ENCODE data around the gene ZSWIM8.
"Not testable (repeated sequence)": the region's sequence is repeated elsewhere in the genome, so short reads cannot be mapped to it uniquely, and the experiment has no call there.

ZSWIM8 gene, protein sequence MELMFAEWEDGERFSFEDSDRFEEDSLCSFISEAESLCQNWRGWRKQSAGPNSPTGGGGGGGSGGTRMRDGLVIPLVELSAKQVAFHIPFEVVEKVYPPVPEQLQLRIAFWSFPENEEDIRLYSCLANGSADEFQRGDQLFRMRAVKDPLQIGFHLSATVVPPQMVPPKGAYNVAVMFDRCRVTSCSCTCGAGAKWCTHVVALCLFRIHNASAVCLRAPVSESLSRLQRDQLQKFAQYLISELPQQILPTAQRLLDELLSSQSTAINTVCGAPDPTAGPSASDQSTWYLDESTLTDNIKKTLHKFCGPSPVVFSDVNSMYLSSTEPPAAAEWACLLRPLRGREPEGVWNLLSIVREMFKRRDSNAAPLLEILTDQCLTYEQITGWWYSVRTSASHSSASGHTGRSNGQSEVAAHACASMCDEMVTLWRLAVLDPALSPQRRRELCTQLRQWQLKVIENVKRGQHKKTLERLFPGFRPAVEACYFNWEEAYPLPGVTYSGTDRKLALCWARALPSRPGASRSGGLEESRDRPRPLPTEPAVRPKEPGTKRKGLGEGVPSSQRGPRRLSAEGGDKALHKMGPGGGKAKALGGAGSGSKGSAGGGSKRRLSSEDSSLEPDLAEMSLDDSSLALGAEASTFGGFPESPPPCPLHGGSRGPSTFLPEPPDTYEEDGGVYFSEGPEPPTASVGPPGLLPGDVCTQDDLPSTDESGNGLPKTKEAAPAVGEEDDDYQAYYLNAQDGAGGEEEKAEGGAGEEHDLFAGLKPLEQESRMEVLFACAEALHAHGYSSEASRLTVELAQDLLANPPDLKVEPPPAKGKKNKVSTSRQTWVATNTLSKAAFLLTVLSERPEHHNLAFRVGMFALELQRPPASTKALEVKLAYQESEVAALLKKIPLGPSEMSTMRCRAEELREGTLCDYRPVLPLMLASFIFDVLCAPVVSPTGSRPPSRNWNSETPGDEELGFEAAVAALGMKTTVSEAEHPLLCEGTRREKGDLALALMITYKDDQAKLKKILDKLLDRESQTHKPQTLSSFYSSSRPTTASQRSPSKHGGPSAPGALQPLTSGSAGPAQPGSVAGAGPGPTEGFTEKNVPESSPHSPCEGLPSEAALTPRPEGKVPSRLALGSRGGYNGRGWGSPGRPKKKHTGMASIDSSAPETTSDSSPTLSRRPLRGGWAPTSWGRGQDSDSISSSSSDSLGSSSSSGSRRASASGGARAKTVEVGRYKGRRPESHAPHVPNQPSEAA (N-terminal part only)

GRCh38 chr10:73785211-73785720 is at the start of gene ZSWIM8:
Gene ZSWIM8, plus strand, starts transcription at chr10:73785606. Its CDS starts 273 bp downstream, at chr10:73785879.
- TF ChIP-seq CTCF (IDR thresholded peaks at IDR 0.05; ENCODE audit: poor library complexity, severe bottlenecking): no peak
- peak; percentile 88 for DNase-seq (ENCODE audit: low spot score)
- H3K4me3 ChIP-seq (ENCODE audit: severe bottlenecking): peak within 1 kb of the TSS; percentile 45
- H3K27me3 ChIP-seq (ENCODE audit: insufficient read depth, poor library complexity, severe bottlenecking): no peaks in the 10 kb centered on the region
- H3K36me3 ChIP-seq (ENCODE audit: low read depth): peaks cover 19% of the 10 kb centered on the region
- H3K4me1 ChIP-seq (ENCODE audit: insufficient read depth, poor library complexity, severe bottlenecking): peaks cover 8% of the 10 kb centered on the region
- H3K9me3 ChIP-seq (ENCODE audit: severe bottlenecking): no peaks in the 10 kb centered on the region
- peak within 1 kb of the TSS; percentile 48 for H3K27ac ChIP-seq (ENCODE audit: poor library complexity, severe bottlenecking)
- ATAC-seq (ENCODE audit: low read depth): peak; percentile 92

GRCh38 chr10:73740501-73741254 is 44.7 kb upstream of the ZSWIM8 start:
- not testable (repeated sequence) for DNase-seq (ENCODE audit: low spot score); H3K4me1 ChIP-seq (ENCODE audit: insufficient read depth, poor library complexity, severe bottlenecking); H3K27me3 ChIP-seq (ENCODE audit: insufficient read depth, poor library complexity, severe bottlenecking); H3K4me3 ChIP-seq (ENCODE audit: severe bottlenecking); H3K9me3 ChIP-seq (ENCODE audit: severe bottlenecking); ATAC-seq (ENCODE audit: low read depth)
- H3K27ac ChIP-seq (ENCODE audit: poor library complexity, severe bottlenecking): peak overlapping the region; percentile 86
- peaks cover 12% of the 10 kb centered on the region for H3K36me3 ChIP-seq (ENCODE audit: low read depth)

DNA sequence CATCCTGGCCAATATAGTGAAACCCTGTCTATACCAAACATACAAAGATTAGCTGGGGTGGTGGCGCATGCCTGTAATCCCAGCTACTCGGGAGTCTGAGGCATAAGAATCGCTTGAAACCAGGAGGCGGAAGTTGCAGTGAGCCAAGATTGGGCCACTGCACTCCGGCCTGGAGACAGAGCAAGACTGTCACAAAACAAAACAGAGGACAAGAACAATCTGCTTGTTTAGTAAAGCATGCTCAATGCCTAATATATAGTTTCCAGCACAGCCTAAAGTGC is 43.0 kb upstream of the ZSWIM8 start:
- TF ChIP-seq CTCF (IDR thresholded peaks at IDR 0.05; ENCODE audit: poor library complexity, severe bottlenecking): no peak
- H3K4me3 ChIP-seq (ENCODE audit: severe bottlenecking): no peak overlapping the region
- no peaks in the 10 kb centered on the region for H3K9me3 ChIP-seq (ENCODE audit: severe bottlenecking)
- ATAC-seq (ENCODE audit: low read depth) (no peak), DNase-seq (ENCODE audit: low spot score) (no peak)
- H3K27ac ChIP-seq (ENCODE audit: poor library complexity, severe bottlenecking): peak overlapping the region; percentile 86
- H3K27me3 ChIP-seq (ENCODE audit: insufficient read depth, poor library complexity, severe bottlenecking): no peaks in the 10 kb centered on the region
- peaks cover 22% of the 10 kb centered on the region for H3K36me3 ChIP-seq (ENCODE audit: low read depth)
- peaks cover 9% of the 10 kb centered on the region for H3K4me1 ChIP-seq (ENCODE audit: insufficient read depth, poor library complexity, severe bottlenecking)

- Histone ChIP-seq H3K27me3 (ENCODE audit: insufficient read depth, poor library complexity, severe bottlenecking) (no peaks in the 10 kb centered on the region), H3K4me3 (ENCODE audit: severe bottlenecking) (peak overlapping the region; percentile 61), H3K36me3 (ENCODE audit: low read depth) (peaks cover 32% of the 10 kb centered on the region), H3K4me1 (ENCODE audit: insufficient read depth, poor library complexity, severe bottlenecking) (peaks cover 9% of the 10 kb centered on the region), H3K9me3 (ENCODE audit: severe bottlenecking) (no peaks in the 10 kb centered on the region), H3K27ac (ENCODE audit: poor library complexity, severe bottlenecking) (peak overlapping the region; percentile 86)
- ATAC-seq (ENCODE audit: low read depth) (no peak), DNase-seq (ENCODE audit: low spot score) (no peak)
- no peak for TF ChIP-seq CTCF (IDR thresholded peaks at IDR 0.05; ENCODE audit: poor library complexity, severe bottlenecking)
These were observed 42.0 kb upstream of the ZSWIM8 start for GRCh38 chr10:73743327-73743904.
